GM12878 (cell line): ENCODE measurements around the gene DPP9. TPM values are rescaled to one million over a fixed set of nuclear protein-coding genes. Genes with fewer than 3 reads are reported as not detected.
A peak's percentile ranks its signal among the peaks of the same experiment; 100 is the strongest.

Experiments
- ATAC-seq: fragments of 200-7000 bp; cut with Tn5 transposase; 3 replicates; pipeline ENCODE4 v1.9.1; 2020; ENCODE audit warnings: mild to moderate bottlenecking, moderate library complexity
- BruUV-seq: library from RNA; stranded (reverse); fragments of 400-500 nt; replicated peaks from 2 replicates; lab custom pipeline; 2021; lab: Mats Ljungman, UMichigan
- CTCF ChIA-PET: fragments of 300-600 bp; sonication (Branson Sonifier 250); formaldehyde crosslinking; extraction: SDS; loops from one replicate; lab custom pipeline; 2021; ENCODE audit warnings: inconsistent platforms; lab: Yijun Ruan, JAX
- POLR2A ChIA-PET: fragments of 350-600 bp; formaldehyde crosslinking; extraction: SDS; loops from one replicate; lab custom pipeline; 2021; ENCODE audit warnings: inconsistent platforms; lab: Charles Lee
- RAD21 ChIA-PET: fragments of 300-600 bp; sonication (Branson Sonifier 250); formaldehyde crosslinking; loops from one replicate; lab custom pipeline; 2023; ENCODE audit warnings: antibody characterized with exemption; ENCODE audit not compliant: unreplicated experiment; lab: Charles Lee
- SMC1A ChIA-PET: fragments of 300-600 bp; sonication (Branson Sonifier 250); formaldehyde crosslinking; loops from one replicate; lab custom pipeline; 2023; ENCODE audit not compliant: unreplicated experiment, uncharacterized antibody; lab: Charles Lee
- DNase-seq: peaks from one replicate; pipeline ENCODE4 v3.0.0-alpha.2; 2011; ENCODE audit warnings: low read depth, low spot score
- FAIRE-seq: peaks from 3 replicates; lab custom pipeline; 2011; peaks lifted over from hg19 to GRCh38; lab: Jason Lieb, UNC
- H2AFZ ChIP-seq: 2 replicates; pipeline ENCODE4 v1.6.0; 2011; ENCODE audit warnings: low read depth, low read length, control low read depth; ENCODE audit not compliant: control insufficient read depth
- H3K27ac ChIP-seq: 2 replicates; pipeline ENCODE4 v1.5.1; 2011; ENCODE audit warnings: control low read depth; ENCODE audit not compliant: control insufficient read depth, insufficient read depth
- H3K27me3 ChIP-seq, 2 experiments: replicated peaks in 1 of 2; 2 replicates each; pipeline versions ENCODE4 v1.6.0 to v1.6.1; 2011; ENCODE audit warnings: low read length in 1 of 2; ENCODE audit not compliant: control insufficient read depth in 2 of 2, insufficient read depth in 2 of 2
- H3K36me3 ChIP-seq, 2 experiments: 2 replicates each; pipeline ENCODE4 v1.5.1; 2011; ENCODE audit warnings: low read length in 1 of 2; ENCODE audit not compliant: control insufficient read depth in 2 of 2, insufficient read depth in 2 of 2
- H3K4me1 ChIP-seq: 2 replicates; pipeline ENCODE4 v1.6.1; 2011; ENCODE audit warnings: mild to moderate bottlenecking, low read length, moderate library complexity, mixed read lengths; ENCODE audit not compliant: control insufficient read depth, insufficient read depth
- H3K4me2 ChIP-seq: 2 replicates; pipeline ENCODE4 v1.6.0; 2011; ENCODE audit warnings: control low read depth; ENCODE audit not compliant: control insufficient read depth, insufficient read depth
- H3K4me3 ChIP-seq: fragments of 200-600 bp; sonication (generic); 2 replicates; pipeline ENCODE4 v1.5.1; 2016
- H3K79me2 ChIP-seq: 2 replicates; pipeline ENCODE4 v1.6.0; 2011; ENCODE audit warnings: low read length; ENCODE audit not compliant: control insufficient read depth, insufficient read depth
- H3K9ac ChIP-seq: 2 replicates; pipeline ENCODE4 v1.8.0; 2011; ENCODE audit warnings: low read length, control low read depth, mixed read lengths; ENCODE audit not compliant: control insufficient read depth, insufficient read depth
- H3K9me3 ChIP-seq: replicated peaks from 3 replicates; pipeline ENCODE4 v1.5.1; 2011; ENCODE audit warnings: mild to moderate bottlenecking, low read length; ENCODE audit not compliant: control insufficient read depth, insufficient read depth
- H4K20me1 ChIP-seq: 2 replicates; pipeline ENCODE4 v1.6.0; 2011; ENCODE audit not compliant: control insufficient read depth, insufficient read depth
- CBX5 ChIP-seq: sonication (generic); IDR thresholded peaks from 2 replicates; pipeline ENCODE4 v1.6.1; 2016; ENCODE audit warnings: low read depth, moderate library complexity, mild to moderate bottlenecking, inconsistent platforms
- CHD1 ChIP-seq: IDR thresholded peaks from 2 replicates; pipeline ENCODE4 v1.6.1; 2012; ENCODE audit warnings: low read depth, low read length, improper control_type of control experiment
- JUNB ChIP-seq: IDR thresholded peaks from 2 replicates; pipeline ENCODE4 v1.6.1; 2016; ENCODE audit warnings: antibody characterized with exemption, mild to moderate bottlenecking
- JUND ChIP-seq: IDR thresholded peaks from 2 replicates; pipeline ENCODE4 v1.6.1; 2012; ENCODE audit warnings: low read depth, mild to moderate bottlenecking, low read length, improper control_type of control experiment, moderate library complexity
- NFXL1 ChIP-seq: fragments of 450-650 bp; IDR thresholded peaks from 2 replicates; pipeline ENCODE4 v1.6.1; 2017; ENCODE audit warnings: antibody characterized with exemption, mild to moderate bottlenecking, borderline replicate concordance
- POLR2AphosphoS5 ChIP-seq: IDR thresholded peaks from 2 replicates; pipeline ENCODE4 v1.6.1; 2011; ENCODE audit warnings: mild to moderate bottlenecking, low read length, inconsistent platforms
- SPI1 ChIP-seq: IDR thresholded peaks from 2 replicates; pipeline ENCODE4 v1.6.1; 2011; ENCODE audit warnings: low read depth, mild to moderate bottlenecking, low read length, moderate library complexity, borderline replicate concordance; ENCODE audit not compliant: insufficient read depth
- SREBF2 ChIP-seq: IDR thresholded peaks from 2 replicates; pipeline ENCODE4 v1.6.1; 2012; ENCODE audit warnings: mild to moderate bottlenecking, low read length
- TCF12 ChIP-seq: IDR thresholded peaks from 2 replicates; pipeline ENCODE4 v1.6.1; 2011; ENCODE audit warnings: low read depth, mild to moderate bottlenecking, low read length
- ZNF687 ChIP-seq: fragments of 450-650 bp; IDR thresholded peaks from 2 replicates; pipeline ENCODE4 v1.6.1; 2017; ENCODE audit warnings: mild to moderate bottlenecking, moderate library complexity
- ZSCAN29 ChIP-seq: fragments of 450-650 bp; IDR thresholded peaks from 2 replicates; pipeline ENCODE4 v1.6.1; 2017; ENCODE audit warnings: mild to moderate bottlenecking, moderate library complexity
- WGBS: methylation state at CpG from one replicate; pipeline ENCODE4 v1.1.6; 2016; ENCODE audit warnings: low lambda C conversion rate; ENCODE audit not compliant: insufficient replicate concordance, insufficient coverage; ENCODE audit errors: missing lambda C conversion rate; 5-methylcytosine and 5-hydroxymethylcytosine counted together
- in situ Hi-C: fragments of 300-500 bp; cut with MboI; formaldehyde crosslinking; loops from 9 replicates; pipeline ENCODE4 v1.14.3; 2018; ENCODE audit warnings: mixed read lengths
- intact Hi-C: fragments of 100-400 bp; cut with micrococcal nuclease; formaldehyde crosslinking; loops from one replicate; pipeline ENCODE4 v1.14.2; 2022; ENCODE audit not compliant: unreplicated experiment
- polyA plus RNA-seq, 11 experiments: library from polyadenylated mRNA; depleted of rRNA in 4 of 11; unstranded in 6 of 11; stranded (reverse) in 5 of 11; fragments of >200 nt; fragmentation: Nextera tagmentation in 4 of 11; fragmentation: Illumina TruSeq in 1 of 11; extraction: Ambion mirVana in 4 of 11; extraction: Trizol in 1 of 11; gene quantifications; 1 replicate in 1 of 11; 2 replicates in 10 of 11; pipeline versions ENCODE4 v1.2.1 to v1.2.3, GENCODE V29; 2011 to 2016; ENCODE audit warnings: inconsistent platforms in 2 of 11, missing spikeins in 2 of 11, low read depth in 1 of 11
- total RNA-seq, 4 experiments: library from RNA; depleted of rRNA in 3 of 4; stranded (reverse); fragments of >200 nt in 3 of 4; fragmentation: Illumina TruSeq in 1 of 4; extraction: Trizol in 1 of 4; gene quantifications; 2 replicates each; pipeline versions ENCODE4 v1.2.1 to v1.2.3, GENCODE V29; 2013 to 2021

Gene DPP9
- total and polyA plus RNA-seq, 10 of the 15 experiments (the other 5 are each of a cell fraction or from before 2014, with no cell fraction given), result 0.64 to 58.6 (median 27.6) TPM

GRCh38 chr19:4721196-4721595 lies 2.4 kb downstream of the DPP9 start:
- H3K79me2 ChIP-seq, result peaks cover 41% of the 10 kb centered on the region
- no peaks in the 10 kb centered on the region for H3K9me3 ChIP-seq
- 75% methylated on average over 6 of the region's 6 CpGs for WGBS
- ChIA-PET POLR2A (interaction anchor here (0.6 kb wide), 1 partner anchor 41 kb away, joined by 5 read pairs; no protein-coding TSS in a partner anchor), SMC1A (interaction anchor here (2.0 kb wide), 1 partner anchor 70 kb away, joined by 9 read pairs; the partner anchor contains the start of gene FEM1A), CTCF (interaction anchor here (0.6 to 2.1 kb wide), 4 partner anchors 67 to 92 kb away, joined by 3 to 10 read pairs (median 4); partner anchors contain the start of gene FEM1A)
- H2AFZ ChIP-seq, result no peak overlapping the region
- H3K4me3 ChIP-seq, result peak overlapping the region; percentile 100
- no peak for ATAC-seq
- peaks cover 18% of the 10 kb centered on the region for H3K4me1 ChIP-seq
- no peak overlapping the region for H3K27ac ChIP-seq
- H3K9ac ChIP-seq, result no peak overlapping the region
- BruUV-seq, result no TSS peak
- peak overlapping the region; percentile 96 for H3K4me2 ChIP-seq
- no peak for TF ChIP-seq JUND
- TF ChIP-seq NFXL1, result no peak
- no peak for TF ChIP-seq ZSCAN29
- no peak for TF ChIP-seq JUNB
- TF ChIP-seq, all 136 proteins: peak for 0
- RAD21 ChIA-PET, result no interaction called here
- no peak for DNase-seq
- Histone ChIP-seq H3K36me3 (peaks cover 21 to 22% of the 10 kb centered on the region in 2 experiments), H3K27me3 (no peaks in the 10 kb centered on the region), H4K20me1 (no peaks in the 10 kb centered on the region; the same call in 1 of the 2 replicates)
- intact Hi-C loops, result loop anchor here (5.0 kb wide), 2 partner anchors 191 to 249 kb away; partner anchors contain the start of gene HDGFL2
- in situ Hi-C loops, result no loop called here
- FAIRE-seq, result no peak

- POLR2A ChIA-PET, result interaction anchor here (0.9 kb wide), 1 partner anchor 71 kb away, joined by 3 read pairs; the partner anchor contains the start of gene FEM1A
- ATAC-seq, result no peak
- Histone ChIP-seq H4K20me1 (no peaks in the 10 kb centered on the region; the same call in 1 of the 2 replicates), H3K4me3 (no peak overlapping the region), H3K27ac (peak overlapping the region; percentile 67), H2AFZ (no peak overlapping the region), H3K79me2 (peaks cover 41% of the 10 kb centered on the region), H3K4me1 (peaks cover 18% of the 10 kb centered on the region), H3K9me3 (no peaks in the 10 kb centered on the region), H3K27me3 (no peaks in the 10 kb centered on the region), H3K9ac (no peak overlapping the region; the same call in 1 of the 2 replicates), H3K36me3 (peaks cover 25 to 31% of the 10 kb centered on the region in 2 experiments), H3K4me2 (peak overlapping the region; percentile 96)
- no peak for FAIRE-seq
- CTCF ChIA-PET, result no interaction called here
- 22% methylated on average over 13 of the region's 13 CpGs for WGBS
- in situ Hi-C loops, result no loop called here
- DNase-seq, result no peak
- RAD21 ChIA-PET, result no interaction called here
- no TSS peak for BruUV-seq
- SMC1A ChIA-PET, result no interaction called here
- intact Hi-C loops, result loop anchor here (5.0 kb wide), 2 partner anchors 192 to 248 kb away; partner anchors contain the start of gene HDGFL2
- TF ChIP-seq ZNF687, result peak; percentile 45; the same call in 1 of the 2 replicates
- peak; percentile 6; the same call in 1 of the 2 replicates for TF ChIP-seq TCF12
- TF ChIP-seq CHD1, result no peak
- no peak for TF ChIP-seq CBX5
- peak; percentile 69; the same call in 1 of the 2 replicates for TF ChIP-seq SPI1
- 0 out of 2 replicates have a peak, but pooled peaks have one; percentile 36 for TF ChIP-seq POLR2AphosphoS5
- TF ChIP-seq SREBF2, result no peak
Measured at GRCh38 chr19:4720037-4720700, 3.5 kb downstream of the DPP9 start.
